ENCODE measurements around the gene SYT1. TPM values are rescaled to one million over a fixed set of nuclear protein-coding genes. Genes with fewer than 3 reads are reported as not detected.

The SYT1 gene
- total RNA-seq, 1 donor from 2014 or later, result 0.79 TPM

GRCh38 chr12:78853231-78853630, 11.3 kb upstream of the SYT1 start:
- Histone ChIP-seq H3K36me3 (ENCODE audit: control insufficient read depth, insufficient read depth, low read length) (no peaks in the 10 kb centered on the region), H3K4me3 (ENCODE audit: low read depth, low read length) (no peak overlapping the region), H3K27me3 (ENCODE audit: control insufficient read depth, insufficient read depth, low read length) (no peaks in the 10 kb centered on the region)
- no peak for FAIRE-seq
- DNase-seq (ENCODE audit: low read depth), result no peak
- TF ChIP-seq CTCF (IDR thresholded peaks at IDR 0.05; ENCODE audit: insufficient read depth, low read length, severe bottlenecking), result no peak

DNA sequence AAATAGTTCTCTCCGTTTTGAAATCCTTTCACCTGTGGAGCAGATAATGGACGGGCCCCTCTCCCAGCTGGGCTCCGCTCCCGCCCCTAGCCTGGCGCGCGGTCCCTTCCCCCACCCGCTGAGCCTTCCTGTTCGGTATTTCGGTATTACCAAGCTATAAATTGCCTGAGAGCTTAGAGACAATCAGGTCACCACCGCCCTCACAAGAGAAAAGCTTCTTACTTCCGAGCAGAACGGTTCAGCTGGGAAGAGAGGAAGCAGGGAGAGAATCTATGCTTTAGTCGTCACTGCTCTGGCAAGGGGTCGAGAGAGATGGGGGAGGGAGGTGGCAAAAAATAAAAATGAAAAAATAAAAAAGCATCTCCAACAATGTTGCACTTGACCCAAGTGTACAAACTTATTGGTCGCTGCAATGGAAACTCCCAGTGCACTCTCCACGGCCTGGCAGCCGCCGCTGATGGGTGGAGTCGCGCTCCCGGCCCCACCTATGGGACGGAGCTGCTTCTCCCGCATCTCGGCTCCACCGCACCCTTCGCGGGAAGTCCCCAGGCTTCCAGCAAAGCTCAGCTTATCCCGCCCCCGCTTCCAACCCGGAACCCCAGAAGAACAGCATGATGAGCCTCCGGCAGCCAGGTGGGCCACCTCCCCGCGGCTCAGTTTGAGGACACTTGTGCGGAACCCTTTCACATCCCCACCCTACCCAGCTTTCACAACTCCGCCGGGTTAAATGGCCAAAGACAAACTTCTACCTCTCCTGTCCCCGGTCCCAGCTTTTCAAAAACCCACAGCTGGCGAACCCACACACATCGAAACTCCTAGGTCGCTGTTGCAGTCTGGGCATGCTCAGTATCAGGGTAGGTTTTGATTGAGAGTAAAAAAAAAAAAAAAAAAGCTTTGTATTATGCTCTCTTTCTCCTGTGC, 832 bp upstream of the SYT1 start:
- no peak for FAIRE-seq
- Histone ChIP-seq H3K4me3 (ENCODE audit: low read depth, low read length) (peak overlapping the region; percentile 49), H3K27me3 (ENCODE audit: control insufficient read depth, insufficient read depth, low read length) (peaks cover 5% of the 10 kb centered on the region), H3K36me3 (ENCODE audit: control insufficient read depth, insufficient read depth, low read length) (no peaks in the 10 kb centered on the region)
- peak; percentile 40 for DNase-seq (ENCODE audit: low read depth)
- no peak for TF ChIP-seq CTCF (IDR thresholded peaks at IDR 0.05; ENCODE audit: insufficient read depth, low read length, severe bottlenecking)

GRCh38 chr12:78864870-78865463, 393 bp downstream of the SYT1 start:
- FAIRE-seq (no peak), DNase-seq (ENCODE audit: low read depth) (no peak)
- H3K4me3 ChIP-seq (ENCODE audit: low read depth, low read length), result peak overlapping the region; percentile 49
- H3K27me3 ChIP-seq (ENCODE audit: control insufficient read depth, insufficient read depth, low read length), result peaks cover 5% of the 10 kb centered on the region
- no peak for TF ChIP-seq CTCF (IDR thresholded peaks at IDR 0.05; ENCODE audit: insufficient read depth, low read length, severe bottlenecking)
- H3K36me3 ChIP-seq (ENCODE audit: control insufficient read depth, insufficient read depth, low read length), result no peaks in the 10 kb centered on the region

- no peak overlapping the region for H3K4me3 ChIP-seq (ENCODE audit: low read depth, low read length)
- FAIRE-seq (no peak), DNase-seq (ENCODE audit: low read depth) (no peak)
- H3K36me3 ChIP-seq (ENCODE audit: control insufficient read depth, insufficient read depth, low read length), result no peaks in the 10 kb centered on the region
- TF ChIP-seq CTCF (IDR thresholded peaks at IDR 0.05; ENCODE audit: insufficient read depth, low read length, severe bottlenecking), result no peak
- H3K27me3 ChIP-seq (ENCODE audit: control insufficient read depth, insufficient read depth, low read length), result peaks cover 5% of the 10 kb centered on the region
These were observed 942 bp downstream of the SYT1 start for GRCh38 chr12:78865516-78865915.

DNA sequence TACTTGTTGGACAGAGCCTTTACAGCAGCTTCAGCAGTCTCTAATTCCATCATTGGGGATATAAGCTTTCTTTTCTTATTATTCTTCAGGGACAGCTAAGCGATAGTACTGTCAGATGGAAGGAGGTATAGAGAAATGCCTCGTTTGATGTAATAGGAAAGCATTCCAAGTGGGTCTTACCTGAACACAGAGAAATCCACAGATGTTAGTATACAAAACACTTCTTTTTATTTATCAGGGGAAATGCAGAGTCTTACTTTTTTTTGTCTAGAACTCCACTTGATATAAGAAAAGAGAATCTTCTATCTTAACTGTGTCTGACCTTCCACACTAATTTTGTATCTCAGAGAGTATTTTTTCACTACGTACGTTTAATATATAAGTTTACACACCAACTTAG, 1.9 kb downstream of the SYT1 start:
- no peak for TF ChIP-seq CTCF (IDR thresholded peaks at IDR 0.05; ENCODE audit: insufficient read depth, low read length, severe bottlenecking)
- H3K36me3 ChIP-seq (ENCODE audit: control insufficient read depth, insufficient read depth, low read length), result no peaks in the 10 kb centered on the region
- no peak overlapping the region for H3K4me3 ChIP-seq (ENCODE audit: low read depth, low read length)
- FAIRE-seq, result no peak
- peaks cover 5% of the 10 kb centered on the region for H3K27me3 ChIP-seq (ENCODE audit: control insufficient read depth, insufficient read depth, low read length)
- DNase-seq (ENCODE audit: low read depth), result no peak

All from bronchial epithelial cell (primary cell).